ENCODE results near the gene IL31.

The IL31 gene

GRCh38 chr12:122208073-122208820 lies 34.2 kb upstream of the IL31 start:
- Histone ChIP-seq H3K9me2 (replicated peaks; ENCODE audit: low read depth, low read length) (no peaks in the 10 kb centered on the region), H3K9me3 (ENCODE audit: insufficient read depth, low read depth, low read length) (no peaks in the 10 kb centered on the region), H3K79me2 (ENCODE audit: insufficient read depth, low read length) (no peaks in the 10 kb centered on the region), H2AFZ (ENCODE audit: low read length) (no peak overlapping the region), H3F3A (ENCODE audit: low read depth) (no peaks in the 10 kb centered on the region), H3K4me2 (ENCODE audit: low read depth, low read length, poor library complexity, severe bottlenecking) (no peak overlapping the region), H3K27me3 (ENCODE audit: insufficient read depth, low read length, poor library complexity, severe bottlenecking) (no peaks in the 10 kb centered on the region), H3K36me3 (ENCODE audit: insufficient read depth, low read length) (peaks cover 59% of the 10 kb centered on the region), H3K9ac (ENCODE audit: low read depth, low read length, poor library complexity, severe bottlenecking) (no peak overlapping the region), H3K4me1 (ENCODE audit: insufficient read depth, low read length, poor library complexity, severe bottlenecking) (no peaks in the 10 kb centered on the region), H3K4me3 (ENCODE audit: low read length, poor library complexity, severe bottlenecking) (no peak overlapping the region), H4K20me1 (ENCODE audit: insufficient read depth, low read length, poor library complexity, severe bottlenecking) (no peaks in the 10 kb centered on the region)
- TF ChIP-seq, protein P1, sequence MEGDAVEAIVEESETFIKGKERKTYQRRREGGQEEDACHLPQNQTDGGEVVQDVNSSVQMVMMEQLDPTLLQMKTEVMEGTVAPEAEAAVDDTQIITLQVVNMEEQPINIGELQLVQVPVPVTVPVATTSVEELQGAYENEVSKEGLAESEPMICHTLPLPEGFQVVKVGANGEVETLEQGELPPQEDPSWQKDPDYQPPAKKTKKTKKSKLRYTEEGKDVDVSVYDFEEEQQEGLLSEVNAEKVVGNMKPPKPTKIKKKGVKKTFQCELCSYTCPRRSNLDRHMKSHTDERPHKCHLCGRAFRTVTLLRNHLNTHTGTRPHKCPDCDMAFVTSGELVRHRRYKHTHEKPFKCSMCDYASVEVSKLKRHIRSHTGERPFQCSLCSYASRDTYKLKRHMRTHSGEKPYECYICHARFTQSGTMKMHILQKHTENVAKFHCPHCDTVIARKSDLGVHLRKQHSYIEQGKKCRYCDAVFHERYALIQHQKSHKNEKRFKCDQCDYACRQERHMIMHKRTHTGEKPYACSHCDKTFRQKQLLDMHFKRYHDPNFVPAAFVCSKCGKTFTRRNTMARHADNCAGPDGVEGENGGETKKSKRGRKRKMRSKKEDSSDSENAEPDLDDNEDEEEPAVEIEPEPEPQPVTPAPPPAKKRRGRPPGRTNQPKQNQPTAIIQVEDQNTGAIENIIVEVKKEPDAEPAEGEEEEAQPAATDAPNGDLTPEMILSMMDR (conservative IDR thresholded peaks at IDR 0.05; ENCODE audit: low read length) = no peak
- TF ChIP-seq EZH2phosphoT487 (IDR thresholded peaks at IDR 0.05; ENCODE audit: borderline replicate concordance) = no peak

GRCh38 chr12:122207391-122207790 lies 33.4 kb upstream of the IL31 start:
- no peaks in the 10 kb centered on the region for H4K20me1 ChIP-seq (ENCODE audit: insufficient read depth, low read length, poor library complexity, severe bottlenecking)
- no peak overlapping the region for H3K9ac ChIP-seq (ENCODE audit: low read depth, low read length, poor library complexity, severe bottlenecking)
- no peaks in the 10 kb centered on the region for H3F3A ChIP-seq (ENCODE audit: low read depth)
- TF ChIP-seq, protein P1 (conservative IDR thresholded peaks at IDR 0.05; ENCODE audit: low read length) = no peak
- no peak for TF ChIP-seq EZH2phosphoT487 (IDR thresholded peaks at IDR 0.05; ENCODE audit: borderline replicate concordance)
- H3K79me2 ChIP-seq (ENCODE audit: insufficient read depth, low read length) = no peaks in the 10 kb centered on the region
- H3K36me3 ChIP-seq (ENCODE audit: insufficient read depth, low read length) = peaks cover 51% of the 10 kb centered on the region
- no peak overlapping the region for H3K4me3 ChIP-seq (ENCODE audit: low read length, poor library complexity, severe bottlenecking)
- no peaks in the 10 kb centered on the region for H3K9me2 ChIP-seq (replicated peaks; ENCODE audit: low read depth, low read length)
- no peaks in the 10 kb centered on the region for H3K4me1 ChIP-seq (ENCODE audit: insufficient read depth, low read length, poor library complexity, severe bottlenecking)
- H3K4me2 ChIP-seq (ENCODE audit: low read depth, low read length, poor library complexity, severe bottlenecking) = no peak overlapping the region
- no peaks in the 10 kb centered on the region for H3K9me3 ChIP-seq (ENCODE audit: insufficient read depth, low read depth, low read length)
- no peak overlapping the region for H2AFZ ChIP-seq (ENCODE audit: low read length)
- no peaks in the 10 kb centered on the region for H3K27me3 ChIP-seq (ENCODE audit: insufficient read depth, low read length, poor library complexity, severe bottlenecking)

GRCh38 chr12:122206976-122207375 lies 33.0 kb upstream of the IL31 start:
- H3K36me3 ChIP-seq (ENCODE audit: insufficient read depth, low read length) = peaks cover 47% of the 10 kb centered on the region; the same call in 1 of the 2 replicates
- no peaks in the 10 kb centered on the region for H3K4me1 ChIP-seq (ENCODE audit: insufficient read depth, low read length, poor library complexity, severe bottlenecking)
- H2AFZ ChIP-seq (ENCODE audit: low read length) = no peak overlapping the region
- H3K4me3 ChIP-seq (ENCODE audit: low read length, poor library complexity, severe bottlenecking) = no peak overlapping the region
- H3K9me3 ChIP-seq (ENCODE audit: insufficient read depth, low read depth, low read length) = no peaks in the 10 kb centered on the region
- no peaks in the 10 kb centered on the region for H3K9me2 ChIP-seq (replicated peaks; ENCODE audit: low read depth, low read length)
- no peak overlapping the region for H3K9ac ChIP-seq (ENCODE audit: low read depth, low read length, poor library complexity, severe bottlenecking)
- H3K79me2 ChIP-seq (ENCODE audit: insufficient read depth, low read length) = no peaks in the 10 kb centered on the region
- no peaks in the 10 kb centered on the region for H3F3A ChIP-seq (ENCODE audit: low read depth)
- no peak overlapping the region for H3K4me2 ChIP-seq (ENCODE audit: low read depth, low read length, poor library complexity, severe bottlenecking)
- H4K20me1 ChIP-seq (ENCODE audit: insufficient read depth, low read length, poor library complexity, severe bottlenecking) = no peaks in the 10 kb centered on the region
- no peaks in the 10 kb centered on the region for H3K27me3 ChIP-seq (ENCODE audit: insufficient read depth, low read length, poor library complexity, severe bottlenecking)
- TF ChIP-seq, protein P1 (conservative IDR thresholded peaks at IDR 0.05; ENCODE audit: low read length) = no peak
- no peak for TF ChIP-seq EZH2phosphoT487 (IDR thresholded peaks at IDR 0.05; ENCODE audit: borderline replicate concordance)

Data from Loucy (cell line).